Thymus (tissue), 11 donors: Measurements from ENCODE around the gene KBTBD8. TPM values are rescaled to one million over a fixed set of nuclear protein-coding genes. Genes with fewer than 3 reads are reported as not detected.

Source experiments
- DNase-seq, 9 donors: peaks; one replicate each; pipeline ENCODE4 v3.0.0-alpha.2; 2013; ENCODE audit warnings: low spot score in 9 of 9, low read depth in 6 of 9, missing footprints in 1 of 9
- H3K27ac ChIP-seq, 2 donors: one replicate each; pipeline ENCODE4 v1.5.1; 2013; ENCODE audit warnings: control low read depth in 1 of 2, low read depth in 1 of 2, low read length in 1 of 2, mild to moderate bottlenecking in 1 of 2, moderate library complexity in 1 of 2
- H3K27me3 ChIP-seq, 2 donors: one replicate each; pipeline ENCODE4 v1.5.1; 2013; ENCODE audit warnings: low read length in 1 of 2; ENCODE audit not compliant: control insufficient read depth in 2 of 2, insufficient read depth in 1 of 2
- H3K36me3 ChIP-seq, 2 donors: one replicate each; pipeline ENCODE4 v1.5.1; 2013; ENCODE audit warnings: low read length in 1 of 2, mild to moderate bottlenecking in 1 of 2, moderate library complexity in 1 of 2; ENCODE audit not compliant: control insufficient read depth in 2 of 2, insufficient read depth in 2 of 2
- H3K4me1 ChIP-seq, 2 donors: one replicate each; pipeline ENCODE4 v1.5.1; 2013; ENCODE audit warnings: low read length in 2 of 2; ENCODE audit not compliant: control insufficient read depth in 2 of 2, insufficient read depth in 2 of 2
- H3K4me3 ChIP-seq, 2 donors: one replicate each; pipeline ENCODE4 v1.5.1; 2013; ENCODE audit warnings: low read length in 2 of 2, control low read depth in 1 of 2, mild to moderate bottlenecking in 1 of 2
- H3K9me3 ChIP-seq, 2 donors: one replicate each; pipeline ENCODE4 v1.5.1; 2013; ENCODE audit warnings: low read length in 1 of 2, mild to moderate bottlenecking in 1 of 2; ENCODE audit not compliant: control insufficient read depth in 2 of 2, insufficient read depth in 1 of 2
- WGBS: extraction: QIAGEN DNeasy Blood & Tissue Kit; methylation state at CpG from one replicate; pipeline ENCODE4 v1.1.7; 2013; 5-methylcytosine and 5-hydroxymethylcytosine counted together
- polyA plus RNA-seq: library from polyadenylated mRNA; stranded (reverse); fragments of 200-250 nt; gene quantifications from one replicate; pipeline ENCODE4 v1.2.3, GENCODE V29; 2013
- total RNA-seq: library from RNA; stranded (reverse); fragments of 120-200 nt; gene quantifications from one replicate; pipeline ENCODE4 v1.2.4, GENCODE V29; 2013
- donor health status: healthy.

The KBTBD8 gene
- total and polyA plus RNA-seq, 2 donors: 2.9 to 6.9 TPM

GRCh38 chr3:67006460-67006859, 8.4 kb downstream of the KBTBD8 start:
- H3K27ac ChIP-seq: no peak overlapping the region
- H3K27me3 ChIP-seq: no peaks in the 10 kb centered on the region
- DNase-seq: no peak
- H3K4me1 ChIP-seq: no peaks in the 10 kb centered on the region
- no peaks in the 10 kb centered on the region for H3K9me3 ChIP-seq
- peaks cover 3 to 16% of the 10 kb centered on the region in 2 donors for H3K36me3 ChIP-seq
- 97% methylated on average over 5 of the region's 5 CpGs for WGBS
- no peak overlapping the region for H3K4me3 ChIP-seq

GRCh38 chr3:67008388-67008787, 10.3 kb downstream of the KBTBD8 start:
- H3K36me3 ChIP-seq: peaks cover 3 to 11% of the 10 kb centered on the region in 2 donors
- H3K9me3 ChIP-seq: no peaks in the 10 kb centered on the region
- H3K27ac ChIP-seq: no peak overlapping the region
- no peaks in the 10 kb centered on the region for H3K4me1 ChIP-seq
- no peak overlapping the region for H3K4me3 ChIP-seq
- H3K27me3 ChIP-seq: no peaks in the 10 kb centered on the region
- DNase-seq: no peak
- WGBS: 98% methylated on average over 2 of the region's 2 CpGs

GRCh38 chr3:67009716-67010115, 11.6 kb downstream of the KBTBD8 start:
- 96% methylated on average over 3 of the region's 3 CpGs for WGBS
- H3K9me3 ChIP-seq: no peaks in the 10 kb centered on the region

GRCh38 chr3:67011414-67012131, 13.5 kb downstream of the KBTBD8 start:
- peaks cover 3% of the 10 kb centered on the region in 2 donors for H3K36me3 ChIP-seq
- 97% methylated on average over 6 of the region's 6 CpGs for WGBS

More at GRCh38 chr3:67009716-67010115, 11.6 kb downstream of the KBTBD8 start:
- Histone ChIP-seq H3K36me3 (peaks cover 3% of the 10 kb centered on the region in 2 donors), H3K4me3 (no peak overlapping the region), H3K27ac (no peak overlapping the region), H3K27me3 (no peaks in the 10 kb centered on the region), H3K4me1 (no peaks in the 10 kb centered on the region)
- DNase-seq: no peak

GRCh38 chr3:67012564-67012963, 14.5 kb downstream of the KBTBD8 start:
- H3K4me3 ChIP-seq: no peak overlapping the region
- 99% methylated on average over 6 of the region's 6 CpGs for WGBS
- H3K27ac ChIP-seq: no peak overlapping the region
- H3K36me3 ChIP-seq: peaks cover 3% of the 10 kb centered on the region in 2 donors
- no peak for DNase-seq
- peaks cover 2 to 3% of the 10 kb centered on the region in 2 donors for H3K4me1 ChIP-seq
- no peaks in the 10 kb centered on the region for H3K27me3 ChIP-seq
- no peaks in the 10 kb centered on the region for H3K9me3 ChIP-seq

More at GRCh38 chr3:67011414-67012131, 13.5 kb downstream of the KBTBD8 start:
- no peaks in the 10 kb centered on the region for H3K9me3 ChIP-seq
- no peak for DNase-seq
- H3K4me3 ChIP-seq: no peak overlapping the region
- no peaks in the 10 kb centered on the region for H3K27me3 ChIP-seq
- H3K27ac ChIP-seq: no peak overlapping the region
- peaks cover under 1 to 3% of the 10 kb centered on the region in 2 donors for H3K4me1 ChIP-seq

GRCh38 chr3:67015702-67016484, 17.8 kb downstream of the KBTBD8 start:
- Histone ChIP-seq H3K4me1 (peaks cover 2 to 3% of the 10 kb centered on the region in 2 donors), H3K27ac (no peak overlapping the region)

GRCh38 chr3:67016522-67017080, 18.5 kb downstream of the KBTBD8 start:
- peaks cover 2 to 3% of the 10 kb centered on the region in 2 donors for H3K4me1 ChIP-seq
- peak in 2 of 9 donors; percentile 9 to 22 for DNase-seq
- H3K36me3 ChIP-seq: no peaks in the 10 kb centered on the region
- no peaks in the 10 kb centered on the region for H3K27me3 ChIP-seq
- H3K4me3 ChIP-seq: no peak overlapping the region
- H3K27ac ChIP-seq: no peak overlapping the region
- no peaks in the 10 kb centered on the region for H3K9me3 ChIP-seq
- WGBS: 66% methylated on average over 3 of the region's 3 CpGs

More at GRCh38 chr3:67015702-67016484, 17.8 kb downstream of the KBTBD8 start:
- no peaks in the 10 kb centered on the region for H3K27me3 ChIP-seq
- no peak for DNase-seq
- H3K36me3 ChIP-seq: no peaks in the 10 kb centered on the region
- no peaks in the 10 kb centered on the region for H3K9me3 ChIP-seq
- H3K4me3 ChIP-seq: no peak overlapping the region
- 95% methylated on average over 8 of the region's 8 CpGs for WGBS

GRCh38 chr3:67017211-67017610, 19.1 kb downstream of the KBTBD8 start:
- H3K27ac ChIP-seq: no peak overlapping the region
- DNase-seq: no peak
- 88% methylated on average over 1 of the region's 1 CpG for WGBS
- no peak overlapping the region for H3K4me3 ChIP-seq
- no peaks in the 10 kb centered on the region for H3K9me3 ChIP-seq
- H3K4me1 ChIP-seq: peaks cover 2 to 3% of the 10 kb centered on the region in 2 donors
- no peaks in the 10 kb centered on the region for H3K36me3 ChIP-seq
- H3K27me3 ChIP-seq: no peaks in the 10 kb centered on the region
